ENCODE data around the gene C2orf72.

GRCh38 chr2:231012463-231012862 lies 24.9 kb upstream of the C2orf72 start:
- no peak for TF ChIP-seq POLR2A (IDR thresholded peaks at IDR 0.05)
- TF ChIP-seq, protein P1, sequence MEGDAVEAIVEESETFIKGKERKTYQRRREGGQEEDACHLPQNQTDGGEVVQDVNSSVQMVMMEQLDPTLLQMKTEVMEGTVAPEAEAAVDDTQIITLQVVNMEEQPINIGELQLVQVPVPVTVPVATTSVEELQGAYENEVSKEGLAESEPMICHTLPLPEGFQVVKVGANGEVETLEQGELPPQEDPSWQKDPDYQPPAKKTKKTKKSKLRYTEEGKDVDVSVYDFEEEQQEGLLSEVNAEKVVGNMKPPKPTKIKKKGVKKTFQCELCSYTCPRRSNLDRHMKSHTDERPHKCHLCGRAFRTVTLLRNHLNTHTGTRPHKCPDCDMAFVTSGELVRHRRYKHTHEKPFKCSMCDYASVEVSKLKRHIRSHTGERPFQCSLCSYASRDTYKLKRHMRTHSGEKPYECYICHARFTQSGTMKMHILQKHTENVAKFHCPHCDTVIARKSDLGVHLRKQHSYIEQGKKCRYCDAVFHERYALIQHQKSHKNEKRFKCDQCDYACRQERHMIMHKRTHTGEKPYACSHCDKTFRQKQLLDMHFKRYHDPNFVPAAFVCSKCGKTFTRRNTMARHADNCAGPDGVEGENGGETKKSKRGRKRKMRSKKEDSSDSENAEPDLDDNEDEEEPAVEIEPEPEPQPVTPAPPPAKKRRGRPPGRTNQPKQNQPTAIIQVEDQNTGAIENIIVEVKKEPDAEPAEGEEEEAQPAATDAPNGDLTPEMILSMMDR (IDR thresholded peaks at IDR 0.05): no peak

Measured in stomach (tissue), 4 donors.